Caco-2 (cell line): ENCODE measurements around the gene RAI1. TPM values are rescaled to one million over a fixed set of nuclear protein-coding genes. Genes with fewer than 3 reads are reported as not detected.

Source experiments
- BruUV-seq: library from RNA; stranded (reverse); fragments of 400-500 nt; replicated peaks from 2 replicates; lab custom pipeline; 2021; lab: Mats Ljungman, UMichigan
- CTCF ChIA-PET: fragments of 300-600 bp; sonication (Branson Sonifier 250); formaldehyde crosslinking; loops from one replicate; lab custom pipeline; 2022; ENCODE audit warnings: antibody characterized with exemption; lab: Charles Lee
- POLR2A ChIA-PET: fragments of 300-600 bp; sonication (Branson Sonifier 250); formaldehyde crosslinking; loops from one replicate; lab custom pipeline; 2022; ENCODE audit warnings: antibody characterized with exemption; lab: Charles Lee
- DNase-seq, 2 experiments: peaks; one replicate each; pipeline versions ENCODE4 v3.0.0 to v3.0.0-alpha.2; 2020 to 2022
- H3K27me3 ChIP-seq: replicated peaks from 2 replicates; pipeline ENCODE4 v1.6.0; 2011; ENCODE audit warnings: low read length; ENCODE audit not compliant: control insufficient read depth, insufficient read depth
- H3K36me3 ChIP-seq: 2 replicates; pipeline ENCODE4 v1.5.1; 2011; ENCODE audit warnings: low read length; ENCODE audit not compliant: control insufficient read depth, insufficient read depth
- H3K4me1 ChIP-seq: fragments of 250-450 bp; sonication (Bioruptor Pico); 2 replicates; pipeline ENCODE4 v1.5.1; 2020; ENCODE audit warnings: mild to moderate bottlenecking
- H3K4me3 ChIP-seq: 2 replicates; pipeline ENCODE4 v1.5.1; 2011; ENCODE audit warnings: low read depth, mild to moderate bottlenecking, control low read depth, low read length
- H3K9me3 ChIP-seq: fragments of 250-450 bp; sonication (Bioruptor Pico); 2 replicates; pipeline ENCODE4 v1.5.1; 2020; ENCODE audit warnings: mild to moderate bottlenecking, moderate library complexity
- H3K27ac Mint-ChIP-seq: one replicate; pipeline ENCODE4 v1.8.0; 2022; ENCODE audit warnings: mixed read lengths; ENCODE audit not compliant: unreplicated experiment
- H3K27me3 Mint-ChIP-seq: one replicate; pipeline ENCODE4 v1.8.0; 2022; ENCODE audit warnings: mixed read lengths; ENCODE audit not compliant: insufficient read depth, unreplicated experiment
- H3K36me3 Mint-ChIP-seq: one replicate; pipeline ENCODE4 v1.8.0; 2022; ENCODE audit warnings: mild to moderate bottlenecking, mixed read lengths; ENCODE audit not compliant: insufficient read depth, unreplicated experiment
- H3K4me1 Mint-ChIP-seq: one replicate; pipeline ENCODE4 v1.8.0; 2022; ENCODE audit warnings: low read depth, mixed read lengths; ENCODE audit not compliant: unreplicated experiment
- H3K4me3 Mint-ChIP-seq: one replicate; pipeline ENCODE4 v1.8.0; 2022; ENCODE audit warnings: mild to moderate bottlenecking, moderate library complexity, mixed read lengths; ENCODE audit not compliant: unreplicated experiment
- H3K9me3 Mint-ChIP-seq: one replicate; pipeline ENCODE4 v1.8.0; 2022; ENCODE audit warnings: mixed read lengths; ENCODE audit not compliant: unreplicated experiment
- intact Hi-C: fragments of 100-400 bp; cut with micrococcal nuclease; formaldehyde crosslinking; loops from one replicate; pipeline ENCODE4 v1.10.0; 2022; ENCODE audit not compliant: unreplicated experiment
- total RNA-seq: library from RNA; stranded (reverse); gene quantifications from 2 replicates; pipeline ENCODE4 v1.2.3, GENCODE V29; 2022
- TF ChIP-seq, protein P1 (sequence below), 2 experiments: fragments of 200-600 bp in 1 of 2; IDR thresholded peaks; 1 replicate in 1 of 2; 2 replicates in 1 of 2; pipeline versions ENCODE4 v1.5.1 to v1.8.0; 2011 to 2022; ENCODE audit warnings: antibody characterized with exemption in 1 of 2, control low read depth in 1 of 2, inconsistent platforms in 1 of 2, low read depth in 1 of 2, low read length in 1 of 2, mild to moderate bottlenecking in 1 of 2, moderate library complexity in 1 of 2; ENCODE audit not compliant: insufficient read depth in 1 of 2, severe bottlenecking in 1 of 2, unreplicated experiment in 1 of 2

The RAI1 gene
- total RNA-seq, 1 experiment from 2014 or later = 44.3 TPM

DNA sequence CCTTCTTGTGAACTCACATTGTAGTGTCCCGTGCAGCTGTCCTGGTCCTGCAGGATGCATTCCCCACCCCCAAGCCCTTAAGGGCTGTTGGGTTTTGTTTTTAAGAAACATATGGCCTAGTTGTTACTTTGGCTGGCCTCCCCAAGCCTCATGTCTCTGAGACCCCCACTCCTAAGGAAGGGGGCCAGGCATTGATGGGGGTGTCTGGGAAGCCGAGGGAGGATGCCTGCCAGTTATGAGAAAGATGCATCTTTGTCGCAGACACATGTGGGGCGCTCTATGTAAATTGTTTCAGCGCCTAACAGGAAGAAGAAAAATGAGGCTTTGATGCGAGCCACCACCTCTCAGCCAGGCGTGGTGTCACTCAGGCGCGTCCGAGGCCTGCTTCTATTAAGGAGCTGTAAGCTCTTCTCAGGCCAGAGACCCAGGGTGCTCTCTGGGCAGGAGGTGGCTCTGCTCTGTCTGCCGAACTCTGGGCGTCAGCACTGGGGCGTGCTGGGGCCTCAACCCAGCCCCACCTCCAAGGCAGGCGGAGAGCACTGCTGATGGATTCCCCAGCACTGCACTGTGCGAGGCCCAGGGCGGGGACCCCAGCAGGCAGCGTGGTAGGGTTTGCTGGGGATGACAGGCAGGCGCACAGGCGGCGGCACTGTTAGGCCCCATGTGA is 85.0 kb downstream of the RAI1 start:
- Histone ChIP-seq H3K36me3 (peaks cover 1% of the 10 kb centered on the region; the same call in 1 of the 2 replicates), H3K9me3 (no peaks in the 10 kb centered on the region), H3K4me3 (no peak overlapping the region), H3K4me1 (no peaks in the 10 kb centered on the region), H3K27me3 (no peaks in the 10 kb centered on the region)
- Mint-ChIP-seq H3K27me3 (no peaks in the 10 kb centered on the region), H3K27ac (no peak overlapping the region), H3K36me3 (peaks cover 33% of the 10 kb centered on the region), H3K9me3 (no peaks in the 10 kb centered on the region), H3K4me1 (peaks cover 6% of the 10 kb centered on the region), H3K4me3 (no peak overlapping the region)
- no peak for DNase-seq
- ChIA-PET CTCF (no interaction called here), POLR2A (no interaction called here)
- intact Hi-C loops = no loop called here
- no TSS peak for BruUV-seq
- TF ChIP-seq, protein P1, sequence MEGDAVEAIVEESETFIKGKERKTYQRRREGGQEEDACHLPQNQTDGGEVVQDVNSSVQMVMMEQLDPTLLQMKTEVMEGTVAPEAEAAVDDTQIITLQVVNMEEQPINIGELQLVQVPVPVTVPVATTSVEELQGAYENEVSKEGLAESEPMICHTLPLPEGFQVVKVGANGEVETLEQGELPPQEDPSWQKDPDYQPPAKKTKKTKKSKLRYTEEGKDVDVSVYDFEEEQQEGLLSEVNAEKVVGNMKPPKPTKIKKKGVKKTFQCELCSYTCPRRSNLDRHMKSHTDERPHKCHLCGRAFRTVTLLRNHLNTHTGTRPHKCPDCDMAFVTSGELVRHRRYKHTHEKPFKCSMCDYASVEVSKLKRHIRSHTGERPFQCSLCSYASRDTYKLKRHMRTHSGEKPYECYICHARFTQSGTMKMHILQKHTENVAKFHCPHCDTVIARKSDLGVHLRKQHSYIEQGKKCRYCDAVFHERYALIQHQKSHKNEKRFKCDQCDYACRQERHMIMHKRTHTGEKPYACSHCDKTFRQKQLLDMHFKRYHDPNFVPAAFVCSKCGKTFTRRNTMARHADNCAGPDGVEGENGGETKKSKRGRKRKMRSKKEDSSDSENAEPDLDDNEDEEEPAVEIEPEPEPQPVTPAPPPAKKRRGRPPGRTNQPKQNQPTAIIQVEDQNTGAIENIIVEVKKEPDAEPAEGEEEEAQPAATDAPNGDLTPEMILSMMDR (IDR thresholded peaks at IDR 0.05; ENCODE audit: insufficient read depth in 1 of 2, low read depth in 1 of 2, low read length in 1 of 2, severe bottlenecking in 1 of 2, unreplicated experiment in 1 of 2) = no peak

DNA sequence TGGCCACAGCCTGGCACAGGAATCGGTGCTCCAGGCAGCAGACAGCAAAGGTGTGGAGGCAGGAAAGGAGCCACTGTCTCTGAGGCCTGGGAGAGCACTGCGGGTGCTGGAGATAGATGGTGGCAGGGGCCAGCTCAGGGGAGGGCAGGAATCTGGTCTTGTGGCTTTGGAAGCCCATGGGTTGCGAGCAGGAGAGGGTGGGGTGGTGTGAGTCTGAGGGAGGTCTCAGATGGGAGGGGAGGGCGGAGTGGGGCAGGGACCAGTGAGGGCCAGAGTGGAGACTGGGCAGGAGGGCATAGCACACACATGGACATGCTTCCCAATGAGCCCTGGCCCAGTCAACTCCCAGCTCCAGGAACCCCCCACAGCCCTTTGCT is 85.5 kb downstream of the RAI1 start:
- CTCF ChIA-PET = no interaction called here
- no peaks in the 10 kb centered on the region for H3K9me3 ChIP-seq
- BruUV-seq = no TSS peak

DNA sequence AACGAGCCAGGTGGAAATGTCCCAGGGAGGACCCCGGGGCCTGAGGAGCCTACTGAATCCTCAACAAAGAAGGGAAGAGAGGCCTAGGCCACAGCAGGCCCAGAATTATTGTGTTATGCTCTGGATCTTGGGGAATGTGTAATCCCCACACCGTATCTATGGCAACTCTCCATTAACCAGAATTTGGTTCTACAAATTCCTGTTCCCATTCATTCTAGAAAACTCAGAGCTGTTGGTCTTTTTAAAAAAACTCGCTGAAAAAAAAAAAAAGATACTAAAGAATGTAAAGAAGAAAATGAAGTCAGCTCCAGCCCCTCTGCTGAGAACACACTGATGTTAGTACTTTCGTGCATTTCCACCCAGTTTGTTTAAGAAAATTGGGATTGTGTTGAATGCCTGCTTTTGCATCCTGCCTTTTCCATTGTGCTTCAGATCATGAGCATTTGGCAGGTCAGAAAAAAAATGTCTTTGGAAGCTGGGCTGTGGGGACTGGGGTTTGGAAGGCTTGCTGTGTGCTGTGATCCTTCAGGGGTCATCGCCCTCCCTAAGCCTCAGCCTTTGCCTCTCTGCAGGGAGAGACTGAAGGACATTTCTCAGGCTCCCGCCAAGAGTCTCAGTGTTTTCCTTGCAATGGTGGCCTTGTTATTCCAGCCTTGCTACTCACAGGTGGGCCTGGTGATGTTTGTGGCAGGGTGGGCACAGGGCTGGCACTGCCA is 86.1 kb downstream of the RAI1 start:
- ChIA-PET CTCF (no interaction called here), POLR2A (no interaction called here)
- TF ChIP-seq, protein P1 (IDR thresholded peaks at IDR 0.05; ENCODE audit: insufficient read depth in 1 of 2, low read depth in 1 of 2, low read length in 1 of 2, severe bottlenecking in 1 of 2, unreplicated experiment in 1 of 2) = no peak
- Mint-ChIP-seq H3K4me1 (peaks cover 6% of the 10 kb centered on the region), H3K36me3 (peaks cover 30% of the 10 kb centered on the region), H3K27me3 (no peaks in the 10 kb centered on the region), H3K27ac (no peak overlapping the region), H3K4me3 (no peak overlapping the region), H3K9me3 (no peaks in the 10 kb centered on the region)
- no peaks in the 10 kb centered on the region for H3K9me3 ChIP-seq
- no TSS peak for BruUV-seq
- H3K4me3 ChIP-seq = no peak overlapping the region
- DNase-seq = no peak
- no peaks in the 10 kb centered on the region for H3K4me1 ChIP-seq
- peaks cover 1% of the 10 kb centered on the region; the same call in 1 of the 2 replicates for H3K36me3 ChIP-seq
- no peaks in the 10 kb centered on the region for H3K27me3 ChIP-seq
- intact Hi-C loops = no loop called here

More for the DNA sequence above, 85.5 kb downstream of the RAI1 start:
- H3K4me1 ChIP-seq = no peaks in the 10 kb centered on the region
- no peaks in the 10 kb centered on the region for H3K27me3 Mint-ChIP-seq
- H3K4me1 Mint-ChIP-seq = peaks cover 6% of the 10 kb centered on the region
- H3K9me3 Mint-ChIP-seq = no peaks in the 10 kb centered on the region
- H3K36me3 Mint-ChIP-seq = peaks cover 33% of the 10 kb centered on the region
- intact Hi-C loops = no loop called here
- DNase-seq = no peak
- POLR2A ChIA-PET = no interaction called here
- no peak overlapping the region for H3K4me3 Mint-ChIP-seq
- no peak overlapping the region for H3K27ac Mint-ChIP-seq
- H3K27me3 ChIP-seq = no peaks in the 10 kb centered on the region
- H3K4me3 ChIP-seq = no peak overlapping the region
- TF ChIP-seq, protein P1 (IDR thresholded peaks at IDR 0.05; ENCODE audit: insufficient read depth in 1 of 2, low read depth in 1 of 2, low read length in 1 of 2, severe bottlenecking in 1 of 2, unreplicated experiment in 1 of 2) = no peak
- peaks cover 1% of the 10 kb centered on the region; the same call in 1 of the 2 replicates for H3K36me3 ChIP-seq
